ENCODE data around the gene BMP8B. TPM values are rescaled to one million over a fixed set of nuclear protein-coding genes. Genes with fewer than 3 reads are reported as not detected.

The BMP8B gene
- total RNA-seq, 4 donors from 2014 or later, result 0.12 to 0.31 (median 0.15) TPM; not detected in 1

GRCh38 chr1:39754906-39755504 lies 33.7 kb downstream of the BMP8B start:
- in situ Hi-C loops (cut with MboI; ENCODE audit: low sequenced_read_pairs in 4 of 4), result no loop called here
- intact Hi-C loops (cut with DNase I; ENCODE audit: low total_unique reads), result no loop called here
- H3K36me3 ChIP-seq, result peaks cover 0 to 83% of the 10 kb centered on the region in 2 donors
- DNase-seq (no peak), ATAC-seq (no peak)
- no peaks in the 10 kb centered on the region for H3K9me3 ChIP-seq
- no peaks in the 10 kb centered on the region for H3K4me1 ChIP-seq
- no peak overlapping the region for H3K27ac ChIP-seq
- no peak overlapping the region for H3K4me3 ChIP-seq
- H3K27me3 ChIP-seq, result no peaks in the 10 kb centered on the region
- TF ChIP-seq CTCF (IDR thresholded peaks at IDR 0.05 in 4 of 5, conservative IDR thresholded peaks at IDR 0.05 in 1 of 5) (no peak), POLR2A (IDR thresholded peaks at IDR 0.05) (no peak)

- intact Hi-C loops (cut with DNase I; ENCODE audit: low total_unique reads) (no loop called here), in situ Hi-C loops (cut with MboI; ENCODE audit: low sequenced_read_pairs in 4 of 4) (no loop called here)
- H3K36me3 ChIP-seq, result peaks cover 0 to 92% of the 10 kb centered on the region in 2 donors
- H3K4me3 ChIP-seq, result no peak overlapping the region
- ATAC-seq (no peak), DNase-seq (no peak)
- TF ChIP-seq POLR2A (IDR thresholded peaks at IDR 0.05), result no peak
- TF ChIP-seq CTCF (IDR thresholded peaks at IDR 0.05 in 4 of 5, conservative IDR thresholded peaks at IDR 0.05 in 1 of 5), result no peak
- H3K9me3 ChIP-seq, result no peaks in the 10 kb centered on the region
- H3K4me1 ChIP-seq, result no peaks in the 10 kb centered on the region
- H3K27ac ChIP-seq, result no peak overlapping the region
- H3K27me3 ChIP-seq, result no peaks in the 10 kb centered on the region
These were observed 34.6 kb downstream of the BMP8B start for GRCh38 chr1:39754026-39754570.

GRCh38 chr1:39753132-39754025 lies 35.3 kb downstream of the BMP8B start:
- H3K27me3 ChIP-seq, result no peaks in the 10 kb centered on the region
- TF ChIP-seq CTCF (IDR thresholded peaks at IDR 0.05 in 4 of 5, conservative IDR thresholded peaks at IDR 0.05 in 1 of 5), result no peak
- TF ChIP-seq POLR2A (IDR thresholded peaks at IDR 0.05), result no peak
- ATAC-seq, result no peak
- in situ Hi-C loops (cut with MboI; ENCODE audit: low sequenced_read_pairs in 4 of 4) (no loop called here), intact Hi-C loops (cut with DNase I; ENCODE audit: low total_unique reads) (no loop called here)
- no peaks in the 10 kb centered on the region for H3K4me1 ChIP-seq
- H3K36me3 ChIP-seq, result peaks cover 0 to 96% of the 10 kb centered on the region in 2 donors
- H3K27ac ChIP-seq, result no peak overlapping the region
- no peak for DNase-seq
- H3K9me3 ChIP-seq, result no peaks in the 10 kb centered on the region
- H3K4me3 ChIP-seq, result no peak overlapping the region

- Histone ChIP-seq H3K27me3 (no peaks in the 10 kb centered on the region), H3K9me3 (no peaks in the 10 kb centered on the region), H3K4me3 (no peak overlapping the region), H3K36me3 (peaks cover 0 to 96% of the 10 kb centered on the region in 2 donors), H3K27ac (no peak overlapping the region), H3K4me1 (no peaks in the 10 kb centered on the region)
- ATAC-seq (no peak), DNase-seq (no peak)
- intact Hi-C loops (cut with DNase I; ENCODE audit: low total_unique reads) (no loop called here), in situ Hi-C loops (cut with MboI; ENCODE audit: low sequenced_read_pairs in 4 of 4) (no loop called here)
- no peak for TF ChIP-seq CTCF (IDR thresholded peaks at IDR 0.05 in 4 of 5, conservative IDR thresholded peaks at IDR 0.05 in 1 of 5)
- TF ChIP-seq POLR2A (IDR thresholded peaks at IDR 0.05), result no peak
These were observed 36.0 kb downstream of the BMP8B start for GRCh38 chr1:39752703-39753102.

All from gastrocnemius medialis (tissue), 4 donors.